GM21526 (cell line): ENCODE data around the gene PARM1.

Experiments
- ATAC-seq: cut with Tn5 transposase; IDR thresholded peaks from one replicate; pipeline ENCODE4 v1.9.1; 2021; ENCODE audit warnings: moderate library complexity; ENCODE audit not compliant: unreplicated experiment, low FRiP score

Gene PARM1

GRCh38 chr4:74942251-74942917 is 9.5 kb downstream of the PARM1 start:
- ATAC-seq = no peak

- no peak for ATAC-seq
Measured at GRCh38 chr4:74942918-74943253, 10.0 kb downstream of the PARM1 start.

GRCh38 chr4:74944354-74944793 is 11.5 kb downstream of the PARM1 start:
- no peak for ATAC-seq

GRCh38 chr4:74946196-74946595 is 13.3 kb downstream of the PARM1 start:
- ATAC-seq = no peak

GRCh38 chr4:74947798-74948197 is 14.9 kb downstream of the PARM1 start:
- ATAC-seq = no peak

GRCh38 chr4:74948236-74948635 is 15.3 kb downstream of the PARM1 start:
- ATAC-seq = no peak

GRCh38 chr4:74950200-74950599 is 17.3 kb downstream of the PARM1 start:
- no peak for ATAC-seq

- ATAC-seq = no peak
Measured at GRCh38 chr4:74950882-74951281, 18.0 kb downstream of the PARM1 start.

GRCh38 chr4:74953647-74954046 is 20.7 kb downstream of the PARM1 start:
- no peak for ATAC-seq

- ATAC-seq = no peak
Measured at GRCh38 chr4:74958881-74959280, 26.0 kb downstream of the PARM1 start.

GRCh38 chr4:74961230-74961629 is 28.3 kb downstream of the PARM1 start:
- no peak for ATAC-seq

GRCh38 chr4:74962584-74962983 is 29.7 kb downstream of the PARM1 start:
- ATAC-seq = no peak

- no peak for ATAC-seq
Measured at GRCh38 chr4:74964311-74964710, 31.4 kb downstream of the PARM1 start.

- no peak for ATAC-seq
Measured at GRCh38 chr4:74967324-74967723, 34.4 kb downstream of the PARM1 start.

- ATAC-seq = no peak
Measured at GRCh38 chr4:74968456-74969164, 35.7 kb downstream of the PARM1 start.

- ATAC-seq = no peak
Measured at GRCh38 chr4:74969507-74970474, 36.9 kb downstream of the PARM1 start.

- no peak for ATAC-seq
Measured at GRCh38 chr4:74970577-74970976, 37.7 kb downstream of the PARM1 start.

- ATAC-seq = no peak
Measured at GRCh38 chr4:74971862-74972261, 38.9 kb downstream of the PARM1 start.

GRCh38 chr4:74975082-74975481 is 42.2 kb downstream of the PARM1 start:
- no peak for ATAC-seq

GRCh38 chr4:74975848-74976824 is 43.2 kb downstream of the PARM1 start:
- ATAC-seq = no peak
